Epithelial cell of proximal tubule (primary cell): ENCODE results near the gene PNMT. TPM values are rescaled to one million over a fixed set of nuclear protein-coding genes. Genes with fewer than 3 reads are reported as not detected.

Experiments
- DNase-seq: peaks from one replicate; pipeline ENCODE4 v3.0.0-alpha.2; 2011; ENCODE audit warnings: low read depth
- H3K4me3 ChIP-seq: 2 replicates; pipeline ENCODE4 v1.5.1; 2011; ENCODE audit warnings: low read depth, mild to moderate bottlenecking, low read length
- CTCF ChIP-seq: conservative IDR thresholded peaks from 2 replicates; pipeline ENCODE4 v1.5.1; 2012; ENCODE audit warnings: low read depth, mild to moderate bottlenecking, low read length
- total RNA-seq: library from RNA; depleted of rRNA; stranded (reverse); fragments of >200 nt; gene quantifications from 2 replicates; pipeline ENCODE4 v1.2.3, GENCODE V29; 2015

The PNMT gene
- total RNA-seq, 1 donor from 2014 or later = not detected

GRCh38 chr17:39636587-39636926 lies 31.7 kb upstream of the PNMT start:
- no peak for TF ChIP-seq CTCF
- no peak for DNase-seq
- H3K4me3 ChIP-seq = peak overlapping the region; percentile 98

GRCh38 chr17:39636927-39637736 lies 31.1 kb upstream of the PNMT start, which contains the start of gene STARD3:
Gene STARD3 (plus strand): TSS chr17:39637144. CDS start chr17:39653532, 16,388 bp downstream.
- H3K4me3 ChIP-seq = peak within 1 kb of the TSS; percentile 98
- DNase-seq = no peak
- TF ChIP-seq CTCF = no peak

- TF ChIP-seq CTCF = no peak
- H3K4me3 ChIP-seq = peak overlapping the region; percentile 98
- no peak for DNase-seq
Measured at GRCh38 chr17:39638317-39638716, 29.9 kb upstream of the PNMT start.

GRCh38 chr17:39639043-39639442 lies 29.2 kb upstream of the PNMT start:
- DNase-seq = no peak
- no peak for TF ChIP-seq CTCF
- H3K4me3 ChIP-seq = no peak overlapping the region

- no peak for DNase-seq
- no peak overlapping the region for H3K4me3 ChIP-seq
- TF ChIP-seq CTCF = no peak
Measured at GRCh38 chr17:39639566-39640458, 28.4 kb upstream of the PNMT start.

- no peak for TF ChIP-seq CTCF
- no peak overlapping the region for H3K4me3 ChIP-seq
- DNase-seq = no peak
Measured at GRCh38 chr17:39640591-39641031, 27.6 kb upstream of the PNMT start.
